Stimulated activated naive B cell treated with anti-CD40 and anti-IgM and Interleukin-4, amounts not matched to agents 10 μg/mL and 1 μg/mL and 100 μg/mL, for 72 hours (primary cell): ENCODE results near the gene CLCN6.

Experiments
- ATAC-seq, 2 donors: fragments of 150-1000 bp; cut with Tn5 transposase; replicated peaks; 2 replicates each; pipeline ENCODE4 v1.10.0; 2021; ENCODE audit warnings: moderate library complexity in 1 of 2
- DNase-seq: peaks from one replicate; pipeline ENCODE4 v3.0.0; 2021
- H3K27ac Mint-ChIP-seq: one replicate; pipeline ENCODE4 v1.8.0; 2022; ENCODE audit warnings: mild to moderate bottlenecking, mixed read lengths
- H3K27me3 Mint-ChIP-seq, 2 donors: one replicate each; pipeline ENCODE4 v1.8.0; 2022; ENCODE audit warnings: mixed read lengths in 2 of 2
- H3K36me3 Mint-ChIP-seq, 2 donors: one replicate each; pipeline ENCODE4 v1.8.0; 2022; ENCODE audit warnings: mixed read lengths in 2 of 2, mild to moderate bottlenecking in 1 of 2
- H3K4me1 Mint-ChIP-seq, 2 donors: one replicate each; pipeline ENCODE4 v1.8.0; 2022; ENCODE audit warnings: mixed read lengths in 2 of 2, mild to moderate bottlenecking in 1 of 2
- H3K4me3 Mint-ChIP-seq, 2 donors: one replicate each; pipeline ENCODE4 v1.8.0; 2022; ENCODE audit warnings: mild to moderate bottlenecking in 2 of 2, mixed read lengths in 2 of 2, moderate library complexity in 1 of 2
- H3K9me3 Mint-ChIP-seq, 2 donors: one replicate each; pipeline ENCODE4 v1.8.0; 2022; ENCODE audit warnings: mixed read lengths in 2 of 2, mild to moderate bottlenecking in 1 of 2

CLCN6 gene

DNA sequence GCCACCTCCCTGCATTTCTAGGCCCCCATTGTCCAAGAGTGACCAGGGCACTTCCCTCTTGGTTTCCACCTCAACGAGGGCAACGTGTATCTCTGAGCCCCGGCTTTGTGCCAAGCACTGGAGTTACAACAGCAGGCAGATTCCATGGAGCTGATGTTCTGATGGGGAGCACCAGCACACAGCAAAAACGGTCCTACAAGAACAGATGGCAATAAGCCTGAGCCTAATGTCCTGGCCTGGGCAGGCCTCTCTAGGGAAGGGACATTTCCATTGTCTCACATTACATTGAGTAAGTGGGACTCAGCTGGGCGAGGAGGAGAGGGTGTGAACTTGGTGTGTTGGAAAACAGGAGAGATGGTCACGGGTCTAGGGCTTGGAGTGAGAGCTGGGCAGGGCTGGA is 79.9 kb downstream of the CLCN6 start:
- no peak for ATAC-seq
- no peak overlapping the region for H3K4me3 Mint-ChIP-seq

GRCh38 chr1:11886986-11887665 is 81.1 kb downstream of the CLCN6 start:
- peaks cover 5 to 17% of the 10 kb centered on the region in 2 donors for H3K27me3 Mint-ChIP-seq
- ATAC-seq = no peak
- peaks cover 0 to 2% of the 10 kb centered on the region in 2 donors for H3K4me1 Mint-ChIP-seq
- H3K4me3 Mint-ChIP-seq = no peak overlapping the region
- DNase-seq = no peak
- no peaks in the 10 kb centered on the region for H3K36me3 Mint-ChIP-seq
- no peaks in the 10 kb centered on the region for H3K9me3 Mint-ChIP-seq
- no peak overlapping the region for H3K27ac Mint-ChIP-seq

More for the DNA sequence above, 79.9 kb downstream of the CLCN6 start:
- H3K27me3 Mint-ChIP-seq = peaks cover 14 to 26% of the 10 kb centered on the region in 2 donors
- peaks cover 0 to 2% of the 10 kb centered on the region in 2 donors for H3K4me1 Mint-ChIP-seq
- H3K9me3 Mint-ChIP-seq = peaks cover 0 to 1% of the 10 kb centered on the region in 2 donors
- no peak for DNase-seq
- no peak overlapping the region for H3K27ac Mint-ChIP-seq
- no peaks in the 10 kb centered on the region for H3K36me3 Mint-ChIP-seq

DNA sequence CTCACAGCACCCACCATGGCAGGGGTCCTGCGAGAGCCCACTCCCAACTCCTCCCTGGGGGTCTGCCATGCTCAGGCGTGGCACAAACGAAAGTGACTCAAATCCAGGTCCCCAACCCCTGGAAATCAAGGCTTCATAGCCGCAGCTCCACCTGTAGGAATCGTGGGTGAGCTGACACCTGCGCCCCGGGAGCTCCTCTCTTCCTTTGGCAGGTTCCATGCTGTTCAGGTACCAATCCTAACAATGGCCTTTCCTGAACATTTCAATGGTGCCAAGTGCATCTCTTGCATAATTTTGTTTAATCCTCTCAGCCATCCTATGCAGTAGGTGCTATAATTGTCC is 81.6 kb downstream of the CLCN6 start:
- peaks cover 8 to 17% of the 10 kb centered on the region in 2 donors for H3K27me3 Mint-ChIP-seq
- H3K36me3 Mint-ChIP-seq = no peaks in the 10 kb centered on the region

DNA sequence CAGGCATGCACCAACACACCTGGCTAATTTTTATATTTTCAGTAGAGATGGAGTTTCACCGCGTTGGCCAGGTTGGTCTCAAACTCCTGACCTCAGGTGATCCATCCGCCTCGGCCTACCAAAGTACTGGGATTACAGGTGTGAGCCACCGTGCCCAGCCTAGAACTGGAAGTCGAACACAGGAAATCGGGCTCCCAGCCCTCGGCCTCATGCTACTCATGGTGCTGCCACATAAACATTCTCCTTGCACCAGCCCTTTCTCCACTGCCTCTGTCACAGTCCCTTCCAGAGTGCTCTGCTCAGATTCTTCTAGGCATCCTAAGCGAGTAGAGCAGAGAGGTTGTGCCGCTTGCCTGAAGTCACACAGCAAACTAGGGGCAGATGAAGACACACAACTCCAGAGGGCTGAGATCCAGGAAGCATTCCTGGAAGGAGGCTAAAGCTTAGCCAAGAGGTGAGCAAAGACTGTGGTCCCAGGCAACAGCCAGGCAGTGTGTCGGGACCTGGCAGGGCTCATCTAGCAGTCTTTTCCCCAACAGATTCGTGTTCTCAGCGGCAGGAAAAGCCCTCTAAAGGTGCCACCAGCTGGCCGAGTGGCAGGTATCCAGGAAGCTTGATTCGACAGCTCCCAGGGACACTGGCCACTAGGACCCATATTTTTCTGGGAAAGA is 82.3 kb downstream of the CLCN6 start:
- no peaks in the 10 kb centered on the region for H3K36me3 Mint-ChIP-seq
- no peak for DNase-seq

More for the DNA sequence above, 81.6 kb downstream of the CLCN6 start:
- DNase-seq = no peak
- ATAC-seq = no peak
- Mint-ChIP-seq H3K9me3 (no peaks in the 10 kb centered on the region), H3K4me1 (peaks cover 0 to 2% of the 10 kb centered on the region in 2 donors), H3K4me3 (no peak overlapping the region), H3K27ac (no peak overlapping the region)

DNA sequence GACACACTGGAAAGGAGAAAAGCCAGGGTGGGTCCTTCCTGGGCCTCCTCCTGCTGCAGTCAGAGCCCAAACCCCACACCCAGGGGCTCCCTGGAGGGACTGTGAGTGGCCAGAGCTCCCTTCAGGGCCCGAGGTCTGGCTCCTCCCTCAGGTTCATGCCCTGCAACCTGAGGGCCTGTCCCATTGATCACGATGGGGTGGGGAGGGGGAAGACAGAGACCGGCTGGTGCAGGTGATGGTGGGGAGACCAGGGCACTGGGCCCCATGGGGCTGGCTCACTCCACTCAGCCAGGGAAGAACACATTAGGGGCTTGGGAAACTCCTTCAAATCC is 82.9 kb downstream of the CLCN6 start:
- Mint-ChIP-seq H3K36me3 (no peaks in the 10 kb centered on the region), H3K4me3 (no peak overlapping the region), H3K27me3 (peaks cover 4 to 11% of the 10 kb centered on the region in 2 donors), H3K4me1 (peaks cover under 1 to 3% of the 10 kb centered on the region in 2 donors), H3K9me3 (no peaks in the 10 kb centered on the region), H3K27ac (no peak overlapping the region)
- ATAC-seq = no peak
- DNase-seq = no peak

More for the DNA sequence above, 82.3 kb downstream of the CLCN6 start:
- Mint-ChIP-seq H3K27me3 (peaks cover 3 to 9% of the 10 kb centered on the region in 2 donors), H3K4me3 (no peak overlapping the region), H3K9me3 (no peaks in the 10 kb centered on the region), H3K4me1 (no peaks in the 10 kb centered on the region), H3K27ac (no peak overlapping the region)
- ATAC-seq = no peak

DNA sequence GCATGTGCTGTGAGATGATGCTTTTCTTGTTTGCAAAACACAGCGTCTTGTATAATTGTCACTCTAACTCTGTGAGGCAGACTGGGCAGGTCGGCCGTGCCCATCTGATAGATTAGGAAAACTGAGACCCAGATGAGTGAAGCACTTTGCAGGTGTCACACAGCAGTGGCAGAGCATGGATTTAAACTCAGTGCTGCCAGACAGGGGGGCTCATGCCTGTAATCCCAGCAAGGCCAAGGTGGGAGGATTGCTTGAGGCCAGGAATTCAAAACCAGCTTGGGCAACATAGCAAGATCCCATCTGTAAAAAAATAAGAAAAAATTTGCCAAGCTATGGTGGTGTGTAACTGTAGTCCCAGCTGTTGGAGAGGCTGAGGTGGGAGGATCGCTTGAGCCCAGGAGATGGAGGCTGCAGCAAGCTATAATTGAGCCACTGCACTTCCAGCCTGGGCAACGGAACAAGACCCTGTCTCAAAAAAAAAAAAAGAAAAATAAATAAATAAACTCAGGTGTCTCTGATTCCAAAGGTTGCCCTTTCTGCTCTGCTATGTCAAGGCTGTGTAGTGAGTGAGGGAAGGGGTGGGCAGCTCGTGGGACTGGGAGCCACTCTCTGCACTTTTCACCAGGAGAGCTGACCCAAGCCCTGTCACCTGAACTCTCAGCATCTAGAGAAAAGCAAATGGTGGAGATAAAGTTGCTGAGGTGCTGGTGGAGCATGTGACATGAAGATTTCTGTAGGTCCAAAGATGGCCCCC is 85.6 kb downstream of the CLCN6 start:
- no peak for ATAC-seq
- Mint-ChIP-seq H3K27me3 (peaks cover 16 to 25% of the 10 kb centered on the region in 2 donors), H3K27ac (no peak overlapping the region), H3K4me3 (no peak overlapping the region), H3K4me1 (peaks cover 4 to 7% of the 10 kb centered on the region in 2 donors), H3K9me3 (no peaks in the 10 kb centered on the region), H3K36me3 (no peaks in the 10 kb centered on the region)
- DNase-seq = no peak
